A549 (cell line): ENCODE data around the gene SPAG9.

Experiments
- CEBPB ChIP-seq, 2 experiments: fragments of >200 bp in 1 of 2; sonication (Bioruptor Twin) in 1 of 2; formaldehyde crosslinking in 1 of 2; IDR thresholded peaks; 2 replicates each; pipeline ENCODE4 v1.6.1; 2012 to 2016
- KDM1A ChIP-seq: fragments of 200-600 bp; sonication (generic); IDR thresholded peaks from 2 replicates; pipeline ENCODE4 v1.6.1; 2016; ENCODE audit warnings: low read depth, mild to moderate bottlenecking
- MAX ChIP-seq: IDR thresholded peaks from 2 replicates; pipeline ENCODE4 v1.6.1; 2012
- MYC ChIP-seq: IDR thresholded peaks from 2 replicates; pipeline ENCODE4 v1.6.1; 2012; ENCODE audit warnings: mild to moderate bottlenecking, inconsistent platforms, low read length, improper control_type of control experiment, borderline replicate concordance
- POLR2A ChIP-seq: IDR thresholded peaks from 2 replicates; pipeline ENCODE4 v1.6.1; 2012; ENCODE audit warnings: mild to moderate bottlenecking, low read length
- REST ChIP-seq: fragments of 200-600 bp; sonication (generic); IDR thresholded peaks from 2 replicates; pipeline ENCODE4 v1.6.1; 2016; ENCODE audit warnings: antibody characterized with exemption, mild to moderate bottlenecking, moderate library complexity
- ZC3H11A ChIP-seq: fragments of 450-650 bp; IDR thresholded peaks from 2 replicates; pipeline ENCODE4 v1.6.1; 2014; ENCODE audit warnings: antibody characterized with exemption, mild to moderate bottlenecking
- ZFP36 ChIP-seq: fragments of 450-650 bp; IDR thresholded peaks from 2 replicates; pipeline ENCODE4 v1.6.1; 2014; ENCODE audit warnings: borderline replicate concordance; ENCODE audit not compliant: partially characterized antibody
- TF ChIP-seq, protein P1 (sequence below): IDR thresholded peaks from 2 replicates; pipeline ENCODE4 v1.6.1; 2012
- TF ChIP-seq, protein P2 (sequence below): fragments of >200 bp; sonication (Bioruptor Twin); formaldehyde crosslinking; IDR thresholded peaks from 3 replicates; pipeline ENCODE4 v1.5.1; 2016
- TF ChIP-seq, protein P3 (sequence below): fragments of 250-450 bp; sonication (Bioruptor Pico); IDR thresholded peaks from 2 replicates; pipeline ENCODE4 v1.5.0; 2021; ENCODE audit warnings: mild to moderate bottlenecking, moderate library complexity, borderline replicate concordance

- no peak for TF ChIP-seq ZFP36
- TF ChIP-seq CEBPB (IDR thresholded peaks at IDR 0.05) = no peak
- no peak for TF ChIP-seq MYC
- TF ChIP-seq, protein P1, sequence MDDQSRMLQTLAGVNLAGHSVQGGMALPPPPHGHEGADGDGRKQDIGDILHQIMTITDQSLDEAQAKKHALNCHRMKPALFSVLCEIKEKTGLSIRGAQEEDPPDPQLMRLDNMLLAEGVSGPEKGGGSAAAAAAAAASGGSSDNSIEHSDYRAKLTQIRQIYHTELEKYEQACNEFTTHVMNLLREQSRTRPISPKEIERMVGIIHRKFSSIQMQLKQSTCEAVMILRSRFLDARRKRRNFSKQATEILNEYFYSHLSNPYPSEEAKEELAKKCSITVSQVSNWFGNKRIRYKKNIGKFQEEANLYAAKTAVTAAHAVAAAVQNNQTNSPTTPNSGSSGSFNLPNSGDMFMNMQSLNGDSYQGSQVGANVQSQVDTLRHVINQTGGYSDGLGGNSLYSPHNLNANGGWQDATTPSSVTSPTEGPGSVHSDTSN = no peak
- TF ChIP-seq, protein P2, sequence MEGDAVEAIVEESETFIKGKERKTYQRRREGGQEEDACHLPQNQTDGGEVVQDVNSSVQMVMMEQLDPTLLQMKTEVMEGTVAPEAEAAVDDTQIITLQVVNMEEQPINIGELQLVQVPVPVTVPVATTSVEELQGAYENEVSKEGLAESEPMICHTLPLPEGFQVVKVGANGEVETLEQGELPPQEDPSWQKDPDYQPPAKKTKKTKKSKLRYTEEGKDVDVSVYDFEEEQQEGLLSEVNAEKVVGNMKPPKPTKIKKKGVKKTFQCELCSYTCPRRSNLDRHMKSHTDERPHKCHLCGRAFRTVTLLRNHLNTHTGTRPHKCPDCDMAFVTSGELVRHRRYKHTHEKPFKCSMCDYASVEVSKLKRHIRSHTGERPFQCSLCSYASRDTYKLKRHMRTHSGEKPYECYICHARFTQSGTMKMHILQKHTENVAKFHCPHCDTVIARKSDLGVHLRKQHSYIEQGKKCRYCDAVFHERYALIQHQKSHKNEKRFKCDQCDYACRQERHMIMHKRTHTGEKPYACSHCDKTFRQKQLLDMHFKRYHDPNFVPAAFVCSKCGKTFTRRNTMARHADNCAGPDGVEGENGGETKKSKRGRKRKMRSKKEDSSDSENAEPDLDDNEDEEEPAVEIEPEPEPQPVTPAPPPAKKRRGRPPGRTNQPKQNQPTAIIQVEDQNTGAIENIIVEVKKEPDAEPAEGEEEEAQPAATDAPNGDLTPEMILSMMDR = no peak
- no peak for TF ChIP-seq KDM1A
- TF ChIP-seq REST = no peak
- no peak for TF ChIP-seq MAX
- no peak for TF ChIP-seq ZC3H11A
- TF ChIP-seq POLR2A = no peak
- TF ChIP-seq, protein P3, sequence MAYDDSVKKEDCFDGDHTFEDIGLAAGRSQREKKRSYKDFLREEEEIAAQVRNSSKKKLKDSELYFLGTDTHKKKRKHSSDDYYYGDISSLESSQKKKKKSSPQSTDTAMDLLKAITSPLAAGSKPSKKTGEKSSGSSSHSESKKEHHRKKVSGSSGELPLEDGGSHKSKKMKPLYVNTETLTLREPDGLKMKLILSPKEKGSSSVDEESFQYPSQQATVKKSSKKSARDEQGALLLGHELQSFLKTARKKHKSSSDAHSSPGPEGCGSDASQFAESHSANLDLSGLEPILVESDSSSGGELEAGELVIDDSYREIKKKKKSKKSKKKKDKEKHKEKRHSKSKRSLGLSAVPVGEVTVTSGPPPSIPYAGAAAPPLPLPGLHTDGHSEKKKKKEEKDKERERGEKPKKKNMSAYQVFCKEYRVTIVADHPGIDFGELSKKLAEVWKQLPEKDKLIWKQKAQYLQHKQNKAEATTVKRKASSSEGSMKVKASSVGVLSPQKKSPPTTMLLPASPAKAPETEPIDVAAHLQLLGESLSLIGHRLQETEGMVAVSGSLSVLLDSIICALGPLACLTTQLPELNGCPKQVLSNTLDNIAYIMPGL (CRISPR knock-in tag) = no peak
Observed at GRCh38 chr17:50989149-50989548, 131.5 kb downstream of the SPAG9 start.
